ENCODE results near the gene COX7A2L.
"Not testable (repeated sequence)": the region's sequence is repeated elsewhere in the genome, so short reads cannot be mapped to it uniquely, and the experiment has no call there.

DNA sequence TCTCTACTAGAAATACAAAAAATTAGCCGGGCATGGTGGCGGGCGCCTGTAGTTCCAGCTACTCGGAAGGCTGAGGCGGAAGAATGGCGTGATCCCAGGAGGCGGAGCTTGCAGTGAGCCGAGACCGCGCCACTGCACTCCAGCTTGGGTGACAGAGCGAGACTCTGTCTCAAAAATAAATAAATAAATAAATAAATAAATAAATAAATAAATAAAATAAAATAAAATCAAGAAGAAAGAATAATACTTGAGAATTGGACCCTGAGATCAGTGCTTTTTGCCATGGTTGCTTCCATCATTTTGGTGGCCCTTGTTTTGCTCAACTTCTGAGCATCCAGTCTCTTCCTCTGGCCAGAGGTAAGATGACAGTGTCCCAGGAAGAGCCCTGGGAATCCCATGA, 37.0 kb upstream of the COX7A2L start:
- TF ChIP-seq, protein P1, sequence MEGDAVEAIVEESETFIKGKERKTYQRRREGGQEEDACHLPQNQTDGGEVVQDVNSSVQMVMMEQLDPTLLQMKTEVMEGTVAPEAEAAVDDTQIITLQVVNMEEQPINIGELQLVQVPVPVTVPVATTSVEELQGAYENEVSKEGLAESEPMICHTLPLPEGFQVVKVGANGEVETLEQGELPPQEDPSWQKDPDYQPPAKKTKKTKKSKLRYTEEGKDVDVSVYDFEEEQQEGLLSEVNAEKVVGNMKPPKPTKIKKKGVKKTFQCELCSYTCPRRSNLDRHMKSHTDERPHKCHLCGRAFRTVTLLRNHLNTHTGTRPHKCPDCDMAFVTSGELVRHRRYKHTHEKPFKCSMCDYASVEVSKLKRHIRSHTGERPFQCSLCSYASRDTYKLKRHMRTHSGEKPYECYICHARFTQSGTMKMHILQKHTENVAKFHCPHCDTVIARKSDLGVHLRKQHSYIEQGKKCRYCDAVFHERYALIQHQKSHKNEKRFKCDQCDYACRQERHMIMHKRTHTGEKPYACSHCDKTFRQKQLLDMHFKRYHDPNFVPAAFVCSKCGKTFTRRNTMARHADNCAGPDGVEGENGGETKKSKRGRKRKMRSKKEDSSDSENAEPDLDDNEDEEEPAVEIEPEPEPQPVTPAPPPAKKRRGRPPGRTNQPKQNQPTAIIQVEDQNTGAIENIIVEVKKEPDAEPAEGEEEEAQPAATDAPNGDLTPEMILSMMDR (conservative IDR thresholded peaks at IDR 0.05; ENCODE audit: low read depth, low read length): not testable (repeated sequence)
- TF ChIP-seq EZH2 (IDR thresholded peaks at IDR 0.05; ENCODE audit: borderline replicate concordance, low read depth, low read length, poor library complexity, severe bottlenecking): not testable (repeated sequence)

Data from A673 (cell line).